Karpas-422 (cell line): Measurements from ENCODE around the gene CEBPB. TPM values are rescaled to one million over a fixed set of nuclear protein-coding genes. Genes with fewer than 3 reads are reported as not detected.

ENCODE experiments used
- DNase-seq: peaks from one replicate; pipeline ENCODE4 v3.0.0-alpha.2; 2015
- H2AFZ ChIP-seq: fragments of 200-600 bp; sonication (generic); 2 replicates; pipeline ENCODE4 v1.6.1; 2014; ENCODE audit warnings: antibody characterized with exemption, low read length, mixed read lengths
- H3K27ac ChIP-seq: fragments of 200-600 bp; sonication (generic); 2 replicates; pipeline ENCODE4 v1.5.1; 2014; ENCODE audit warnings: mild to moderate bottlenecking, low read length, moderate library complexity
- H3K27me3 ChIP-seq: fragments of 200-600 bp; sonication (generic); 2 replicates; pipeline ENCODE4 v1.6.1; 2014; ENCODE audit warnings: low read length, mixed read lengths
- H3K36me3 ChIP-seq: fragments of 200-600 bp; sonication (generic); 2 replicates; pipeline ENCODE4 v1.6.1; 2014; ENCODE audit warnings: low read length, mixed read lengths; ENCODE audit not compliant: insufficient read depth
- H3K4me1 ChIP-seq: fragments of 200-600 bp; sonication (generic); 2 replicates; pipeline ENCODE4 v1.6.1; 2014; ENCODE audit warnings: mild to moderate bottlenecking, low read length, mixed read lengths
- H3K4me2 ChIP-seq: fragments of 200-600 bp; sonication (generic); 2 replicates; pipeline ENCODE4 v1.6.1; 2014; ENCODE audit warnings: low read length, low read depth, mild to moderate bottlenecking; ENCODE audit not compliant: poor library complexity, severe bottlenecking
- H3K4me3 ChIP-seq: fragments of 200-600 bp; sonication (generic); 2 replicates; pipeline ENCODE4 v1.5.1; 2014; ENCODE audit warnings: mild to moderate bottlenecking, antibody characterized with exemption, low read length, mixed read lengths
- H3K79me2 ChIP-seq: fragments of 200-600 bp; sonication (generic); 2 replicates; pipeline ENCODE4 v1.6.1; 2014; ENCODE audit warnings: mild to moderate bottlenecking, low read length, mixed read lengths
- H3K9ac ChIP-seq: fragments of 200-600 bp; sonication (generic); 2 replicates; pipeline ENCODE4 v1.6.0; 2014; ENCODE audit warnings: low read length
- H3K9me2 ChIP-seq: fragments of 200-600 bp; sonication (generic), shearing (Covaris generic); replicated peaks from 2 replicates; pipeline ENCODE4 v1.6.0; 2014; ENCODE audit warnings: mild to moderate bottlenecking, low read length, moderate library complexity; ENCODE audit not compliant: insufficient read depth
- H3K9me3 ChIP-seq: fragments of 300-700, 200-600 bp; sonication (generic); 2 replicates; pipeline ENCODE4 v1.6.1; 2014; ENCODE audit warnings: low read length, mixed read lengths
- H4K20me1 ChIP-seq: fragments of 200-600 bp; sonication (generic); 2 replicates; pipeline ENCODE4 v1.6.1; 2014; ENCODE audit warnings: mild to moderate bottlenecking, antibody characterized with exemption, low read length, low read depth; ENCODE audit not compliant: insufficient read depth
- total RNA-seq: library from RNA; depleted of rRNA; stranded (reverse); fragments of >200 nt; shearing (Covaris generic); gene quantifications from 2 replicates; pipeline ENCODE4 v1.2.3, GENCODE V29; 2014; ENCODE audit warnings: low replicate concordance

CEBPB gene
- total RNA-seq, 1 experiment from 2014 or later, result 24.4 TPM

DNA sequence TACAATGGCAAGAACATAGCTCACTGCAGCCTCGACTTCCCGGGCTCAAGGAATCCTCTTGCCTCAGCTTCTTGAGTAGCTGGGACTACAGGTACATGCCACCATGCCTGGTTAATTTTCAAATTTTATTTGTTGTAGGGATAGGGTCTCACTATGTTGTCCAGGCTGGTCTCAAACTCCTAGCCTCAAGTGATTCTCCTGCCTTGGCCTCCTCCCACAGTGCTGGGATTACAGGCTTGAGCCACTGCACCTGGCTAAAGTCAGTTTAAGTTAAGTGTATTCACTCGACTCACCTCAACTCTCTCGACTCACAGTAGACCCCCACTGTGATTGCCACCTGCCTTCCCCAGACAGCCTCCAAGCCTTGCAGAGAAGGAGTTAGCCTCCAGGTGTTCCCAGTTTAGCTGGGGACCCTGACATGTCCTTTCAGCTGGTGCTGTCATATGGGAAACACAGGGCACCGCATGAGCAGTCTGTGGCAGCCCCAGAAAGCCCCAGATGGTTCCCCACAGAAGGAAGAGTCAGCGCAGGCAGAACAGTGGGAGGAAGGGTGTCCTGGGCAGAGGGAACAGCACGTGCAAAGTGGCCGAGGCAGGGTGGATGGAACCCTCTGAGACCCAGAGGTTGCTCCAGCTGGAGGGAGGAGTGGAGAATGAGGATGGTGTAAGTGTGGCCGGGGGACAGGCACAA, 40.4 kb downstream of the CEBPB start:
- Histone ChIP-seq H3K4me2 (no peak overlapping the region), H3K4me1 (no peaks in the 10 kb centered on the region), H3K27ac (no peak overlapping the region), H2AFZ (no peak overlapping the region), H3K9me3 (no peaks in the 10 kb centered on the region), H3K79me2 (no peaks in the 10 kb centered on the region), H3K36me3 (no peaks in the 10 kb centered on the region), H4K20me1 (0 out of 2 replicates have a peak, but pooled peaks cover 3% of the 10 kb centered on the region), H3K27me3 (no peaks in the 10 kb centered on the region), H3K9ac (no peak overlapping the region), H3K4me3 (no peak overlapping the region), H3K9me2 (no peaks in the 10 kb centered on the region)
- DNase-seq, result no peak

DNA sequence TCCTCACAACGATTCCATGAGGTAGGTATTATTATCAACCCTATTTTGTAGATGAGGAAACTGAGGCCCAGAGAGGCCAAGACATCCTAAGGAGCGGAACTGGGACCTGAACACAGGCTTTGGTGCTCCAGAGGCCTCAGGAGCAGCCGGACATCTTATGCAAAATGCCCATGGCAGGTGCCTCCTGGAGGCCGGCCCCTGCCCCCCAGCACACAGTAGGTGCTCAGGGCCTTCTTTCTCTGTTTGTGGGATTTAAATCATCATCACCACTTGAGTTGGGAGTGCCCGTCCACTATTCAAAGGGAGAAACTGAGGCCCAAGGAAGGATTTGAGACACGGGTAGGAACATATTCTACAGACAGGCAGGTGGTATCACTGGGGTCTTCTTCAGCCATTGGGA, 41.2 kb downstream of the CEBPB start:
- Histone ChIP-seq H4K20me1 (0 out of 2 replicates have a peak, but pooled peaks cover 3% of the 10 kb centered on the region), H3K4me1 (no peaks in the 10 kb centered on the region)
- no peak for DNase-seq

DNA sequence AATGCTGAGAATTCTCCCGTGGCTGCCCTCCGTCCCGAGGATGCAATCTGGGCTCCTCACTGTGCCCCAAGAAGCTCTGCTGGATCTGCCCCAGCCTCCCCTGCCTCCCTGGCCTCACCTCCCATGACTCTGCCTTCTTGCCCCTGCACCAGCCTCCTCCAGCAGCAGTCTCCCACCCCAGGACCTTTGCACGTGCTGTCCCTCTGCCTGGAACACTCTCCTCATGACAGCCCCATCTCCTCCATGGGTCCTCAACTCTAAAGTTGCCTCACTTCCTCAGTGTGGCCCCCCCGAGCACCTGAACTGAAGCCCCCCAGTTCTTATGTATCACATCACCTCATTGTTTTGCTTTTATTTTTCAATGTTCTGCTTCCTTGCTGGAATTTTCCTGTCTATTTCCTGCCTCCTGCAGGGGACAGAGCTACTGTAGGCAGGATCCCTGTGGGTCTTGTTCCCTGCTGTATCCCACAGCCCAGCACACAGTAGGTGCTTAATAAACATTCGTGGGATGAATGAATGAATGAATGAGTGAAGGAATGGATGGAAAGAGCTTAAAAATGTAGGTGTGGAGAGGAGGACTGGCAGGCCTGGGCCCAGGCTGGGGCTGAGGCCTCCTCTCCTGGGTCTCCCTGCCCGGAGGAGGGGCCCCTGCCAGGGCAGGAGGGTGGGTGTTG, 42.2 kb downstream of the CEBPB start:
- H3K27ac ChIP-seq, result no peak overlapping the region
- H3K9ac ChIP-seq, result no peak overlapping the region
- no peak overlapping the region for H3K4me3 ChIP-seq
- H3K4me2 ChIP-seq, result no peak overlapping the region
- H4K20me1 ChIP-seq, result 0 out of 2 replicates have a peak, but pooled peaks cover 3% of the 10 kb centered on the region
- no peaks in the 10 kb centered on the region for H3K9me2 ChIP-seq
- DNase-seq, result no peak
- no peaks in the 10 kb centered on the region for H3K79me2 ChIP-seq
- no peaks in the 10 kb centered on the region for H3K36me3 ChIP-seq
- H3K4me1 ChIP-seq, result no peaks in the 10 kb centered on the region
- no peaks in the 10 kb centered on the region for H3K27me3 ChIP-seq
- H2AFZ ChIP-seq, result no peak overlapping the region
- no peaks in the 10 kb centered on the region for H3K9me3 ChIP-seq

More for the DNA sequence above, 41.2 kb downstream of the CEBPB start:
- Histone ChIP-seq H3K9me2 (no peaks in the 10 kb centered on the region), H2AFZ (no peak overlapping the region), H3K9me3 (no peaks in the 10 kb centered on the region), H3K79me2 (no peaks in the 10 kb centered on the region), H3K27ac (no peak overlapping the region), H3K27me3 (no peaks in the 10 kb centered on the region), H3K9ac (no peak overlapping the region), H3K4me3 (no peak overlapping the region), H3K4me2 (no peak overlapping the region), H3K36me3 (no peaks in the 10 kb centered on the region)

DNA sequence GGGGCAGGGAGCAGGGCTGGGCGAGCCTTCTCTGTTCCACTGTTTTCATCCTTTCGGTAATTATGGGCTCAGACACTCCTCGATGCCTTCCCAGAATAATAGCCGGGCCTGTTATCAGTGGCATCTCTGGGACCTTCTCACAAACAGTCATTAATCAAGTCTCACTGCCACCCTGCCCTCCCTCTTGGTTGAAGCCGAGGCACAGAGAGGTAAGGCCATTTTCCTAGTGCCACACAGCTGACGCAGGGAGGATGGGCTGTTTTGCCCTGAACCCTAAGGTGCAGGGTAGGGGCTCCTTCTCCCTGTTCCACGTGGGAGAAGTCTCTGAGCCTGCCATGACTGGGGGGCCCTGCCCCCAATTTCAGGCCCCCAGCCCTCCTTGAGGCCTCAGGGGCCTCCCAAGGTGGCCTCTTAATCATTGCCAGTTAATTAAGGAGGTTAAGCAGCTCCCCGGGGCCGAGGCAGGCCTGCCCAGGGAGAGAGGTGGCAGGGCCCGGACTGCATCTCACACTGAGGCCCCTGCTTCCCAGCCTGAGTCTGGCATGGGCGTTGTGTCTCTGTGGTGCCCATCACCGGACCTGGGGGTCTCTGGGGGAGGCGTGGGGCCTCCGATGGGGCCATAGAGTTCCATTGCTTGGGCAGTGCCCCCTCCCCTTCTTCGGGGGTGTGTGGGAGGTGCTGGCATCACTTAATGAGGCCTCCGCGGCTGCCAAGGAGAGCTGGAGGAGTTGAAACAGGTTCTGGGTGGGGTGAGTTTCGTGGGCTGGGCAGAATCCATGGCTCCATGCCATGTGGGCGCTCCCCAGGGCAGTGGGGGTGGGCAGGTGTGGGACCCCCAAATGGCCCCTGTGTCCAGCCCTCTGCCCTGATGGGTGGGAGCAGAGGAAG, 42.9 kb downstream of the CEBPB start:
- Histone ChIP-seq H3K79me2 (no peaks in the 10 kb centered on the region), H3K27ac (no peak overlapping the region), H3K9me3 (no peaks in the 10 kb centered on the region), H2AFZ (no peak overlapping the region), H3K27me3 (no peaks in the 10 kb centered on the region), H3K4me3 (no peak overlapping the region), H3K4me2 (no peak overlapping the region), H3K9ac (no peak overlapping the region), H4K20me1 (0 out of 2 replicates have a peak, but pooled peaks cover 3% of the 10 kb centered on the region), H3K4me1 (no peaks in the 10 kb centered on the region), H3K9me2 (no peaks in the 10 kb centered on the region), H3K36me3 (no peaks in the 10 kb centered on the region)
- no peak for DNase-seq

DNA sequence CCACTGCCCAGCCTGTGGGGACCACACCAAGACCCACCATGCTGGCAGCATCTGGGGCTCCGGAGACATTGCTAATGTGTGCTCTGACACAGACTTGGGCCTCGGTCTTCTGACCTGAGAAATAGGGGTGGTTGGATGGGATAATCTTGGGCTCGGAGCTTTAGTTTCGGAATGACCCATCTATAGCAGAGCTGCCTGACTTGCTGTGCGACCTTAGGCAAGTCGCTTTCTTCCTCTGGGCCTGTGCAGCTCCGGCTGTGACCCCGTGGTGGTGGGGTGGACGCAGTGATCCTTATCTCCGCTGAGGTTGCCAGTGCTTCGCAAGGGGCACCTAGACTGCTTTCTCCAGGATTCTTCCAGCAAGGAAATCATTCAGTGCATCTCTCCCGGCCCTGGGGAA, 43.7 kb downstream of the CEBPB start:
- no peaks in the 10 kb centered on the region for H3K9me3 ChIP-seq
- H3K27ac ChIP-seq, result no peak overlapping the region
- no peaks in the 10 kb centered on the region for H3K9me2 ChIP-seq
- H3K4me3 ChIP-seq, result no peak overlapping the region
- no peaks in the 10 kb centered on the region for H3K36me3 ChIP-seq
- no peak for DNase-seq
- no peak overlapping the region for H3K4me2 ChIP-seq
- H4K20me1 ChIP-seq, result 0 out of 2 replicates have a peak, but pooled peaks cover 3% of the 10 kb centered on the region
- H3K4me1 ChIP-seq, result no peaks in the 10 kb centered on the region
- no peaks in the 10 kb centered on the region for H3K27me3 ChIP-seq
- H3K79me2 ChIP-seq, result no peaks in the 10 kb centered on the region
- H3K9ac ChIP-seq, result no peak overlapping the region
- H2AFZ ChIP-seq, result no peak overlapping the region

DNA sequence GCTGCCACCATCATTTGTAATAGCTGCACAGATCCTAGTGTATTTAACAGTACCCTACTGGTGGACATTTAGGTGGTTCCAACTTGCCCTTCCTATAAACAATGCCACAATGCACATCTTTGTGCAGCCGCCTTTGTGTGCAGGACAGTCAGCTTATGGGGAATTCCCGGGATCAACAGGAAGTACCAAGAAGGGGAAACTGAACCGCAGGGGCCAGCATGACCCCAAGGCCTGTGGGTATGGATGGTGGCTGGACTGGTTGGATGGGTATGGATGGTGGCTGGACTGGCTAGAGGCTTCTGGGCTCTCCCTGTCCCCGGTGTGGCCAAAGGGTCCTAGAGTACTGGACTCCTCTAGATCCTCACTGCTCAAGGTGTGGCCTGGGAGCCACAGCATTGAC, 46.7 kb downstream of the CEBPB start:
- Histone ChIP-seq H4K20me1 (0 out of 2 replicates have a peak, but pooled peaks cover 3% of the 10 kb centered on the region), H3K27ac (no peak overlapping the region), H2AFZ (no peak overlapping the region), H3K9me2 (no peaks in the 10 kb centered on the region), H3K4me2 (no peak overlapping the region), H3K79me2 (no peaks in the 10 kb centered on the region), H3K9me3 (no peaks in the 10 kb centered on the region), H3K27me3 (no peaks in the 10 kb centered on the region), H3K9ac (no peak overlapping the region), H3K4me1 (no peaks in the 10 kb centered on the region), H3K36me3 (no peaks in the 10 kb centered on the region), H3K4me3 (no peak overlapping the region)
- no peak for DNase-seq

DNA sequence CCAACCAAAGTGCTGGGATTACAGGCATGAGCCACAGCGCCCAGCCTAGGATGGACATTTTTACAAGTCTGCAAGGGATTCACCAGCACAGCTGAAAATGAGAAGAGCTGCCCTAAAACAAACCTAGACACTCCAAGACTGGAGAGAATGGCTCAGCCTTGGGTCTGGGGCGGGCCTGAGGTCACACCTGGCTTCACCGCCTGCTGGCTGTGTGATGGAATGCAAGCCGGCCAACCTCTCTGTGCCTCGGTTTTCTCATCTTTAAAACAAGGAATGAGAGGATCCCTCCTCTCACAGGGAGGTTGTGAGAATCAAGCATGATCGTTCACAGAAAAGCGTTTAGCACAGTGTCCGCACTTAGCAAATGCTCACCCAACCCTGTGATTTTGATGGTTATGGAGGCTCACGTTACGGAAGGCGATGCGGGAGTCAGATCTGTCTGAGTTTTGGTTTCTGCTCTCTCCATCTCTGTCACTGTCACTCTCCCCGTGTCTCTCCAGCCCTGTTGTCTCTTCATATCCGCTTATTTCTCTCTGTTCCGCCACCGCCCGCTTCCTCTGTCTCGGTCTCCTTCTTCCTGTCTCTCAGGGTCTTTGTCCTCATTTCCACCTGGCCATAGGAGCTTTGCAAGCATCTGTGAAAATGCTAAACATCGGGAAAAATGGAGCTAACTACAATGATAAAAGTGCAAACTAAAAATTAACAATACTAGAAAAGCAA, 47.6 kb downstream of the CEBPB start:
- no peaks in the 10 kb centered on the region for H3K27me3 ChIP-seq
- no peaks in the 10 kb centered on the region for H3K4me1 ChIP-seq
- H3K79me2 ChIP-seq, result no peaks in the 10 kb centered on the region
- no peak overlapping the region for H2AFZ ChIP-seq
- H3K4me3 ChIP-seq, result no peak overlapping the region
- H3K9me2 ChIP-seq, result no peaks in the 10 kb centered on the region
- no peaks in the 10 kb centered on the region for H3K36me3 ChIP-seq
- H4K20me1 ChIP-seq, result no peaks in the 10 kb centered on the region
- H3K27ac ChIP-seq, result no peak overlapping the region
- no peaks in the 10 kb centered on the region for H3K9me3 ChIP-seq
- H3K4me2 ChIP-seq, result no peak overlapping the region
- DNase-seq, result no peak
- H3K9ac ChIP-seq, result no peak overlapping the region
